NCI-H526 treated with DMSO at 0.1 percent for 48 hours (cell line): ENCODE measurements around the gene ARSG.
"Not testable (repeated sequence)": the region's sequence is repeated elsewhere in the genome, so short reads cannot be mapped to it uniquely, and the experiment has no call there.

Experiments used
- DNase-seq: peaks from one replicate; lab custom pipeline; 2025; lab: John Stamatoyannopoulos, UW

The ARSG gene

DNA sequence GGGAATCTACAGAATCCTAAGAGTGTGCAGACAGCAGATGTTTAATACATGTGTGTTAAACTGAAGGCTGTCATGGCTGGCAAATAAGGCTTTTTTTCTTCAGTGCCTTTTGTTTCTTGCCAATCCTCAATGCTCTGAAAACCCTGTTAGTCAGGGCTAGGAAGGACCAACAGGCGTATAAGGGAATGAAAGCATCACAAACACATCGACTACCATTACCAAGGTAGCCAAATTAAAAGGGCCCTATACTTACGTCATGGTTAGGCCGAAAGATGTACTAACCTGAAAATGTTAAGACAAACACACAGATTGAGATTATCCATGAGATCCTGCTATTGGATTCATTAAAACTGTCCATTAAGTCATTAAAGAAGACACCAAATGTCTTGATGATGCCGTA, 13.5 kb upstream of the ARSG start:
- DNase-seq: no peak

DNA sequence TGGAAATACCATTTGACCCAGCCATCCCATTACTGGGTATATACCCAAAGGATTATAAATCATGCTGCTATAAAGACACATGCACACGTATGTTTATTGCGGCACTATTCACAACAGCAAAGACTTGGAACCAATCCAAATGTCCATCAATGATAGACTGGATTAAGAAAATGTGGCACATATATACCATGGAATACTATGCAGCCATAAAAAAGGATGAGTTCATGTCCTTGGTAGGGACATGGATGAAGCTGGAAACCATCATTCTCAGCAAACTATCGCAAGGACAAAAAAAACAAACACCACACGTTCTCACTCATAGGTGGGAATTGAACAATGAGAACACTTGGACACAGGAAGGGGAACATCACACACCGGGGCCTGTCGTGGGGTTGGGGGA, 9.3 kb upstream of the ARSG start:
- DNase-seq: not testable (repeated sequence)

DNA sequence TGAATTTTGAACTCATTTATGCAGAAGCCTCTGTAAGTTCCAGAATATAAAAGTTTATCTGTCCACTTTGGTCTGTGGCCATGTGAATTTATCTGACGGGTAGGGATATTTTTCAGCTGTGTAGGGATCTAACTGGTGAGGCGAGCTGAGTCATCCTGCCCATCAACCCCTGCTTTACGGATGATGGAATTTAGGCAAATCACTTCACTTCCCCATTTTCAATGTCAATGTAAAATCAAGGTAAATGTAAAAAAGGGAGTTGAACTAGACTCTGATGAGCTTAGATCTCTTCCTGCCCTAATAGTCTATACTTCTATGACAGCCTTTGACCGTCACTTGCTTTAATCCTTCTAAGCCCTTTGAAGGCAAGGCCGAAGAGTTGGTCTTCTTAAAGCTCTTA, 2.9 kb upstream of the ARSG start:
- peak; percentile 52 for DNase-seq

DNA sequence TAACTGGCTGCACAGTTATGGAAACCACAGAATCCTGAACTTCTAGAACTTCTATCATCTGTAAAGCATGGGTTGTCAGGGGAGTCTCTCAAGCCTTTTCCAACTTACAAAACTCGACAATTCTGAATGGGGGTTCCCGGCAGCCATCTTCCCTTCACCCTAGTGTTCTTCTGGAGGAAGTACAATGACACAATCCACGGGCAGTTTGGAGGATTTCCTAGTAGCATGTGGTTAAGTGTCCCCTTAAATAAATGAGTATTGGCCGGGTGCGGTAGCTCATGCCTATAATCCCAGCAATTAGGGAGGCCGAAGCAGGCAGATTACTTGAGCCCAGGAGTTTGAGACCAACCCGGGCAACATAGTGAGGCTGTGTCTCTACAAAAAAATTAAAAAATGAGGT, 2.5 kb upstream of the ARSG start:
- no peak for DNase-seq

DNA sequence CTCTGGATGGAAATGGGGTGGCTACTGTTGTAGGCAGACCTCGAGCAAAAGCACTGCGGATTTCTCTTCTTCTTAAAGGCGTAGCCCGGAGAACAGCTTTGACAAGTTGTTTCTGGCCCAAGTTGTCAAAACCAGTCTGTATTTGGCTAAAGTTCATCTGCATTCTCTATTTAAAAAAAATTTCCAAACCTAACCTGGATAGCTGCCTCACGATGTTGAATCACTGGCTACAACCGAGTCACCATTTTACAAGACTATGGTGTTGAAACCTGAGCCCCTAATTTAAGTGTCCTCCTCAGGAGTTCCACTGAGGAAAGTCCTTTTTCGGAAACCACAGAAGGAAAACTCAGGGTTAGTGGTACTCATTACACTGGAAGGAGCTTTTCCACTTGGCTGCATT, 1.8 kb upstream of the ARSG start:
- DNase-seq: no peak

DNA sequence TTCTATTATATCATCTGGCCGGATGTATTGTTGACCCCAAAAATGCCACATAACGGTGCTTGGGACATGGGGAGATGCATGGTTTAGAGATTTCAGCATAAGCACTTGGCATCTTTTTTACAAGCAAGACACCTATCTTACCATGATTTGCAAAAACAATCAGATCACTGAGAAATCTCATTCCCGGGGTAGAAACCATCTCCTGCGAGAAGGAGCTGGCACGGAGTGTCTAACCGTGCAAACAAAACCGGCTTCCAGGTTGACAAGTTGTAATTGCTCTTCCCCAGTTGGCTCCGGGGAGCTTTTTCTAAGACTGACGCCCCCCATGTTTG, 1.4 kb upstream of the ARSG start:
- DNase-seq: no peak

DNA sequence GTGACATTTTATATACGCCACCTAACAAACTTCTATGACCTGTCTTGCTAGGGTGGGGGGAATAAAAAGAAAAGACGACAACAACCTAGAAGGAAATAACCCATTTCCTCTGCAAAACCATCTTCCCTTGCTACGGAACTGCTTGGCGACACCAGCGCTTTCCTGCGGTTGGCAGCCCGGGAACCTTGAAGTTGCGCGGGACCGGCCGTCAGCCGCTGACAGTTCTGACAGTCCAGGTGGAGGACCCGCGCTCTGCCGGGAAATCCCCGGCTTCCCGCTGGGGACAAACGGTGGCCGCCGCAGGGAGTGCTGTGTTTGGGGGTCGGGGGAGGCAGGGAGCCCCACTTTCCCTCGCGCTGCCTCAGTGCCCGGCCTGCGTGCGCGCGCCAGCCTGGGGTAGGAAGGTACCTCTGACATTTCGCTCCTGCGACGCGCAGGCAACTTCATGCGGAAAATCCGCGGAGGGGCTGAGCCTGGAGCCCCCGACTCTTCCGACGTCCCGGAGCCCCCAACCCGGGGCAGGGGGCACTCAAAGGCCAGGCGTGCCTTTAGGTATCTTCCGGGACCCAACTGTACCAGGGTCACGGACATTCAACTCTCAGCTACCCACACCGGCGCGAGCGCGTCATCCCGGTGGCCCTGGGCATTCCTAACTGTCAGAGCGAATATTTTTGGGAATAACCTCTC, 884 bp upstream of the ARSG start:
- no peak for DNase-seq

DNA sequence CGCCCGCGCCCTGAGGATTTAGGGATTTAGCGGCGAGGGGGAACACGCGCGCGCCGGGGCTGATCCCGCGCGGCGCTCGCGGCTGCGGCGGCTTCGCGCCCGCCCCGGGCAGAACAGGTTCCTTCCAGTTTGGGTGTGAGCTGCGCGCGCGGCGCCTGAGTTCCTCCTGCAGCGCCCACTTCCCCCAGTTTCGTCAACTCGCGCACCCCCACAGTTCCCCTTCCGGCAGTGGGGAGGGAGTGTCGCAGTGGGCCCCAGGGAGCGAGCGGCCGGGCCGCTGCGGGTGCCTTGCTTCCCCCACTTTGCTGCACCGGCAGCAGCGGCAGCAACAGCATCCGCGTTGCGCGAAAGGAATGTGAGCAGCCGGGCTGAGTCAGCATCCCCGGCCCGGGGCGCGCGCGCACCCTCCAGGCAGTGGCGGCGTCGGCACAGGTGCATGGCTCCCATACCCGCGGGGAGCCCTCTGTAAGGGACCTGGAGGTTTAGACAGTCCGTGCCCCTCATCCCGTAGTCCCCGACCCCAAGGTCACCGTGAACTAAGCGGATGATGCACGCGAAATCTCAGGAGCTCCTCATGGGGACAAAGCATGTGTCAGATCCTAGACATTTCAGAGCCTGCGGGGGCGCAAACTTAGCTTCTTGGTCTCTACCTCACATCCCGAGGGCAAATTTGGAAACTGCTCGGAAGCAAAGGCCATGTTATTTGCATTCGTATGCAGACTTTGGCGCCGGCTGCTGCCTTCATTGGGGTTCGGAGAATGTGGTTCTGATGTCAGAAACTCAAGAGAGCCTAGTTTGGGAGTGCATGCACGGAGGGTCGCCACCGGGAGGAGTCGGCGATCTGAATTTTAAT, 767 bp downstream of the ARSG start:
- DNase-seq: peak; percentile 51

DNA sequence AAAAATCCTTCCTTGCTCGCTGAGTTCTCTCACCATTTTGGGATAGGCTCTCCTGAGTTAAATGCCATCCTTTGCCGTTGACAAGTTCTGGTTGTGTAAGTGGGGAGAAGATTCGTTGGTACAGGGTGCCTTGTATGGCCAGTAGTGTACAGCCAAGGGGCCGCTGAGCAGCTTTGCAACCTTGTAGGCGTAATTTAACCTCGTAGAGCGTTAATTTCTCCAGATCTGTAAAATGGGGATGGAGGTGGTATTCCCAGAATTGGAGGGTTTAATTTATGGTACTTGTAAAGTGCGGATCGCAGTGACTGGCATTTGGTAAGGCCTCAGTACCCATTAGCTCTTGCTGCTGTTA, 1.4 kb downstream of the ARSG start:
- peak; percentile 38 for DNase-seq

DNA sequence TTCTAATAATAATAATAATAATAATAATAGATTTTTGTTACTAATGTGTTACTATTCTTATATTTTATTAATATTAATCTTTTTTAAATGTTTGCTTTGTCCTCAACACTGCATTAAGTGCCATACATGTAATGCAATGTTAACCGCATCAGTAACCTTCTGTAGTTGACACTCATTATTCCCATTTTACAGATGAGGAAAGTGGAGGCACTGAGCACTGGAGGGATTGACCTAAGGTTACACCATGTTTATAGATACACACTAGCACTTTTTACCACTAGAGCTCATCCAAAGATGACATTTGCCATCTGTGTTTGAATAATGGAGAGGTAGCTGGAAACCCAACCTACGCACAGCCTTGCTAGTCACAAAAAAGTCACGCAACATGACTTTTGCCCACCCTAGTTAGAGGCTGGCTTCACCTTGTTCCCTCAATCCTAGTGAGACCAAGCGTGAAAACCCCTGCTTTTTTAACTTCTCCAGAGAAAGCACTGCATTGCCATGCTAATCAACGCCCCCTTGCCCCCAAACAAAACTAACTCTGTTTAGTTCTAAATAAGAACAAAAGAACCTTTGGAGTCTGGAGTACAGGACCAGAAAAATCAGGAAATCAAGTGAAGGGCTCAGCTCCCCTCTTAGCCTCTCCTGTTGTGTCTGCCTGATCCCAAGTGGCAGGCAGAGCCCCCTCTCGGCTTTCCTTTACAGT, 2.3 kb downstream of the ARSG start:
- no peak for DNase-seq

DNA sequence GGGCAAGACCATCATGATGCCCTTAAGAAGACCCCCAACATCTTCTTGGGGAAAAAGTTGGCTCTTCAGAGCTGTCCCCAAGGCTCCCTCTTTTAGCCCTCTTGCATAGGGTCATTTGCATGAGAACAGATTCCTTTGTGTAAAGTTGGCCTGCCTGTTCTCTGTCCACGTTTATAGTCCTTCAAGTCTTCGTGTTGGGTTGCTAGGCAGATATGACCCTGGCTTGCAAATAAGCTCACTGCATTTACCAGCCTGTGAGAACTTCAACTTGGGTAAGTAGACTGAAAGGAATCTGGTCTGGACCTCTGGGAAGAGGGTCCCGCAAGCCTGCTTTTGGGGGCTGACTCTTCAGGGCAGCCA, 2.9 kb downstream of the ARSG start:
- peak; percentile 28 for DNase-seq

DNA sequence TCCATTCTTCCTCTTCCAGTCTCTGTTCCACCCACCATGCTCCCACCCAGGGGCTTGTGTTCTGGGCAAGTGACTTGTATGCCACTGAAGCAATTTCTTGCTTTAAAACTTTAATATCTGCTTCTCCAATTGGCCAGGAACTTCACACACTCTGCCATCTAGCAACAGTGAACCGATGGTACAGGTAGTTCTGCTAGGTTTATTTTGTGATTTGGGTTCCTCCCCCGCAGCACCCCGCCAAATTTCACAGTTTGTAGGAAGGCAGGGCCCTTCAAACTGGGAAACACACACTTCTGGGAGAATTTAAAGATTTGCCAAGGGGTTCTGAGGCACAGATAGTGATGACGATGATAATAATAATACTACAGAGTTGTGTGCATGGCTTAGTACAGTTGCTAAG, 3.3 kb downstream of the ARSG start:
- no peak for DNase-seq

DNA sequence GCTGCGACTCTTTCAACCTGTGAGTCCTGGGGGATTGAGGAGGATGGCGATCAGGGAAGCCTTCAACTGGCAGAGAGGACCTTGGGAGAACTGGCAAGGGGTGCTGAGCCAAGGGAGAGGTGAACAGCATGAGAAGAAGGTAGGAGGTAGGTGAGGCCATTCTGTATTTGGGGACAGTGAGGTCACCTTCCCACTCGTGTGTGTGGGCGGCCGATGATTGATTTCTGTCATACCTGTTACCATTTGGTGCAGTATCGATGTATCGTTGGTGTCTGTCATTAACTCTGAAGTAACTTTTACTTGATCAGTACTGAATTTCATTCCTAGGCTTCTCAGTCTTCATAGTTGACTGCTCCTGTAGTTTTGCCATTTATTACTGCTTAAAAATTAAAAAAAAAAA, 3.8 kb downstream of the ARSG start:
- no peak for DNase-seq

DNA sequence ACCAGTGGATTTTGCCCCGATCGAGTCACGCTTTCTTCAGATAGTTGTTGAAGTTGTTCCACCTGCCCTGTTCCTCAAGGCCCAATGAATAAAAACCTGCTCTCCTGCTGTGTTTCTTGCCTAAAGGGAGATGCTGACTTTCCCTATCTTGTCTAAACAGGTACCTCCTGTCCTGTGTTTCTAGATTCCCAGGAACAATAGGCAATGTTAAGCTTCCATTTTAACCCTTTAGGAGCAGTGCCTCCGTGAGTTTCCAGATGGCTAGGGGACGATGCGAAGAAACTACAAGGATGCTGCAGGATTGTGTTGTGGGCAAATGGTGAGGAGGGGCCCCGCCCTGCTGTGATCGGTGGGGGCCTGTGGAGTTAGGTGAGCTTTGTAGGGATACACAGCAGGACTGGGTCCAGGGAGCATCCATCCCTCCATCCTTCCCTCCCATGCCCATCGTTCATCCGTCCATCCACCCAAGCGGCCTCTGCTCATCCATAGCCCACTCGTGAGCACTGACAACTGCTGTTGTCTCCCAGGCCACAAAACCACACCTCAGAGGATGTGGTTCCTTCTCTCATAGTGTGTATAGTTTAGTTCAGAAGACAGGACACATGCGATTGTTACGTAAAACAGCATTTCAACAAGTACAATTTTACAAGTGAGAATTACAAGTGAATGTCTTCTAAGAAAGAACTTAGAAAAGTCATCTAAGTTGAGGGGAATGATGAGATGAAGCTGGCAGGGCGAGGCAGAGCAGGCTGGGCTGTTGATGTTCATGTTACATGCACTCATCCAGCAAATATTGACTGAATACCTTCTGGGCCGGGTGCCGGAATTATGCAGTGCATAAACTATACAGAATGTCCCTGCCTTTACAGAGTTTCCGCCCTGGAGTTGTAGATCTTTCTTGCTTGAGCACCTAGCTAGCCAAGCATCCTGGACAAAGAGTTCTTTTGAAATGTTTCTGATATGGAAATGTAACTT, 5.2 kb downstream of the ARSG start:
- no peak for DNase-seq

DNA sequence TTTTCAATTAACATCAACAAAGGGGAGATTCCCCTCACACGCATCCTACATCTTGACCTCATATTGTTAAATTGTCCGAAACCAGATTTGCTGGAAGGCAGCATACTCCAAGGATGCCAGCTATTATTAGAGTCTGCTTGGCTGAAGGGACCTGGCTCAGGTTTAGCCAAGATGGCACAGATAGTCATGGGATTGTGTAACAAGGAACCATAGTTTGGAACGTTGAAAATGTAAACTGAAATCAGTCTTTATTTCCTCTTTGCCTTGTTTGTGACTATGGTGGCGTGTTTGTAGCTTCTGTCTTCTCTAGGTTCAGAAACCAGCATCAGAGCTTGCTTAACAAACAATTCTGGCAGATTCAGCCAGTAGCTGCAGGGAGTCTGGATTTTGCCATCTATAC, 5.9 kb downstream of the ARSG start:
- DNase-seq: no peak

DNA sequence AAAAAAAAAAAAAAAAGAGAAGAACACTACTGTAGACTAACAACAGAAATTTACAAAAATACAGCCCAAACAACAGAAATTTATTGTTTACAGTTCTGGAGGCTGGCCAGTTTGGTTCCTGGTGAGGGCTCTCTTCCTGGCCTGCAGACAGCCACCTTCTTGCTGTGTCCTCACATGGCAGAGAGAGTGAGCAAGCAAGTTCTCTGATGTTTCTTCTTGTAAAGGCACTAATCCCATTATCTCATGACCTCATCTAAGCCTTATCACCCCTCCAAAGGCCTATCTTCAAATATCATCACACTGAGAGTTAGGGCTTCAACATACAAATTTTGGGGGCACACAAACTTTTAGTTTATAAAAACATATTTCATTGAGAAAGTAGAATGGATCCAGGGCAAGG, 7.3 kb downstream of the ARSG start:
- DNase-seq: no peak

DNA sequence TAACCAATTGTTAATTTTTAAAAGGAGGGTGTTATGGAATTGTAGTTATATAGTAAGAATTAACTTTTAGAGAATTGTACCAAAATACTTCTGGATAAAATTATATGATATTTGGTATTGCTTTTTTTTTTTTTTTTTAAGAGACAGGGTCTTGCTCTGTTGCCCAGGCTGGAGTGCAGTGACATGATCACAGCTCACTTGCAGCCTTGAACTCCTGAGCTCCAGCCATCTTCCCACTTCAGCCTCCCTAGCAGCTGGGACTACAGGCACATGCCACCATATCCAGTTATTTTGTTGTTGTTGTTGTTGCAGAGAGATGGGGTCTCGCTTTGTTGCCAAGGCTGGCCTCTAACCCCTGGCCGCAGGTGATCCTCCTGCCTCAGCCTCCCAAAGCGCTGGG, 8.5 kb downstream of the ARSG start:
- no peak for DNase-seq

DNA sequence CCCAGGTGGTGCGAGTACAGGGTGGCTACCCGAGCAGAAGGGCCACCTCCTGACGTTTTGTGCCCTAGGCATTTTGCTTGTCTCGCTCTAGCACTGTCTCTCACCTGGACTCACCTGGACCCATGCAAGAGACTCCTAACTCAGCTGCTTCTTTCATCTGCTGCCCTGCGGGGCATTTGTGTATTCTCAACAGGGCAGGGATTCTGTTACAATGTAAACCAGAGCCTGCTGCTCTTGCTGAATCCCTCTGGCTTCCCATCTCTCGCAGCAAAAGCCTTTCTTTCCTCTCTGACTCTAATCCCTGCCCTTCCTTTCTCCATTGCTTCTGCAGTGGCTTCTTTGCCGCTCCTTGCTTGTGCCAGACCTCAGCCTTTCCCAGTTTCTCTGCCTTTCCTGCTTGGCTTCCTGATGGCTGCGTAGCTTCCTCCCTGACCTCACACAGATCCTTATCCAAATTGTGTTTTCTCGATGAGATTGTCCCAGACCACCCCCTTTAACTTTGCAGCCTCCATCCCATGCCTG, 10.2 kb downstream of the ARSG start:
- DNase-seq: peak; percentile 80

DNA sequence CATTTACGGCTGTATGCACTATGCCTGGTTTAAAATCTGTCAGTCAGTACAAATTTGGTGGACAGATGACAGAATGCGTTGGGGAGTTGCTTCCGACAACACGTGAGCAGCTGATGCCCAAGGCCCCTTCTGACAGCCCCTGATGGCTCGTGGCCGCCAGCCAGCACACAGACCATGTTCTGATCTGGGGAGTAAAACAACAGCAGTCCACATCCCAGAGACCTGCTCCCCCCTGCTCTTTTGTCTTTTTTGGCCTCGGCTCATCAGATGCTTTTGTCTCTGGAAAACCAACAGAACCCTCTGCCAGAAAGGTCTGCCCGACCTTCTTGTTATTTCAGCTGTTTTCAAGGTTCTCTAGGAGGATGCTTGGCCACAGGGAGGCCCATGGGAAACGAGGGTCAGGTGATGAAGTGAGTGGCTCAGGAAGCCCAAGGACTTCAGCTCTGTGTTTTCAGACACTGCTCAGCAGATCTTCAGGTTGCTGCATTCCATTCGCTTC, 10.8 kb downstream of the ARSG start:
- DNase-seq: no peak

DNA sequence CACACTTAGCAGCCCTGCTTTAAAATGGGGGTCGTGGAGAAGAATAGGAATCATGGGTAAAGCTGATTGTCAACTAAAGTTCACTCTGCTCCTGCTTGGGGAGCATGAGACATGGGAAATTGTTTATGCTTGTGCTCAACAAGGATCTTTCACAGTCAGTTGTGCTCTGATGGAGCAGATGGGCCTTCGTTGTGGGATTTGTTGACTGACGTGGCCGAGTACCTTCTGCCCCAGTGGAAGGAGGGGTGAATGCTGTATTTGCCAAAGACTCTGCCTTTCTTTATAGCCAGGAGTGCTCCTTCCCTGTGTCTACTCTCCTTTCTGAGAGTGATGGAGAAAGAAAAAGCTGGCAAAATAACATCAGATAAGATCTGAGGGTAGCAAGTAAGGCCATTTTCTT, 11.4 kb downstream of the ARSG start:
- no peak for DNase-seq

DNA sequence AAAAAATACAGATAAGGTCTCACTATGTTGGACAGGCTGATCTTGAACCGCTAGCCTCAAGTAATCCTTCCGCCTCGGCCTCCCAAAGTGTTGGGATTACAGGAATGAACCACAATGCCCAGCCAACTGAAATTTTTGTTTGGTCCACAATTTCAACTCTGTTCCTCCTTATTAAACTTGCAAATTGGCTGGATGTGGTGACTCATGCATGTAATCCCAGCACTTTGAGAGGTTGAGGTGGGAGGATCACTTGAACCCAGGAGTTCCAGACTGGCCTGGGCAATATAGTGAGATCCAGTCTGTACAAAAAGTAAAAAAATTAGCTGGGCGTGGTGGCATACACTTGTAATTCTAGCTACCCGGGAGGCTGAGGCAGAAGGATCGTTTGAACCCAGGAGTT, 13.4 kb downstream of the ARSG start:
- no peak for DNase-seq

DNA sequence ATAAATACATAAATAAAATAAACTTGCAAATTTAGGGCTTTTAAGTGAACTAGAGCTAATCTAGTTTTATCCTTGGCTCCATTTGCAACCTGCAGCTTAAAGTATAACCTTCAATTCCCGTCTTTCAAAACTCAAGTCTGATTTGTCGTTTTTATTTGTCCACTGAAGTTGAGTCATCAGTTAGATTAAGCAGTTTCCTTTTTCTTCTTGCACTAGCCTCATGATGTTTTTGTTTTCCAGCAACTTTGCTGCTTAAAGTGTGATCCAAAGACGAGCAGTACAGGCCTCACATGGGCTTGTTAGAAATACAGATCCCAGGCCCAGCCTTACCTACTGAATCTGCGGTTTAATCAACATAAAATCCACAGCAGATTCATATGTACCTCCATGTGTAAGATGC, 13.8 kb downstream of the ARSG start:
- no peak for DNase-seq
